Progenitor cell of endocrine pancreas (in vitro differentiated cells): ENCODE data around the gene FHOD3. TPM values are rescaled to one million over a fixed set of nuclear protein-coding genes. Genes with fewer than 3 reads are reported as not detected.

Experiments
- DNase-seq: peaks from one replicate; pipeline ENCODE4 v3.0.0; 2021; ENCODE audit warnings: low spot score; ENCODE audit not compliant: unreplicated experiment
- H3K27ac Mint-ChIP-seq: 2 replicates; pipeline ENCODE4 v1.8.0; 2021; ENCODE audit warnings: mild to moderate bottlenecking, moderate library complexity, mixed read lengths
- H3K27me3 Mint-ChIP-seq: 2 replicates; pipeline ENCODE4 v1.8.0; 2021; ENCODE audit warnings: mixed read lengths
- H3K36me3 Mint-ChIP-seq: 2 replicates; pipeline ENCODE4 v1.8.0; 2022; ENCODE audit warnings: mixed read lengths; ENCODE audit not compliant: insufficient read depth
- H3K4me1 Mint-ChIP-seq: 2 replicates; pipeline ENCODE4 v1.8.0; 2021; ENCODE audit warnings: low read depth, mixed read lengths
- H3K4me3 Mint-ChIP-seq: 2 replicates; pipeline ENCODE4 v1.8.0; 2021; ENCODE audit warnings: low read depth, mild to moderate bottlenecking, moderate library complexity, mixed read lengths
- H3K9me3 Mint-ChIP-seq: 2 replicates; pipeline ENCODE4 v1.8.0; 2021; ENCODE audit warnings: low read depth, mixed read lengths
- total RNA-seq: library from RNA; stranded (reverse); gene quantifications from 2 replicates; pipeline ENCODE4 v1.2.1, GENCODE V29; 2021
- TF ChIP-seq, protein P1 (sequence below): fragments of 200-600 bp; sonication (generic); IDR thresholded peaks from one replicate; pipeline ENCODE4 v1.5.0; 2021; ENCODE audit warnings: antibody characterized with exemption, mild to moderate bottlenecking; ENCODE audit not compliant: unreplicated experiment

The FHOD3 gene
- total RNA-seq, 1 donor from 2014 or later: 1.6 TPM

GRCh38 chr18:36304723-36305122, 7.2 kb downstream of the FHOD3 start:
- TF ChIP-seq, protein P1, sequence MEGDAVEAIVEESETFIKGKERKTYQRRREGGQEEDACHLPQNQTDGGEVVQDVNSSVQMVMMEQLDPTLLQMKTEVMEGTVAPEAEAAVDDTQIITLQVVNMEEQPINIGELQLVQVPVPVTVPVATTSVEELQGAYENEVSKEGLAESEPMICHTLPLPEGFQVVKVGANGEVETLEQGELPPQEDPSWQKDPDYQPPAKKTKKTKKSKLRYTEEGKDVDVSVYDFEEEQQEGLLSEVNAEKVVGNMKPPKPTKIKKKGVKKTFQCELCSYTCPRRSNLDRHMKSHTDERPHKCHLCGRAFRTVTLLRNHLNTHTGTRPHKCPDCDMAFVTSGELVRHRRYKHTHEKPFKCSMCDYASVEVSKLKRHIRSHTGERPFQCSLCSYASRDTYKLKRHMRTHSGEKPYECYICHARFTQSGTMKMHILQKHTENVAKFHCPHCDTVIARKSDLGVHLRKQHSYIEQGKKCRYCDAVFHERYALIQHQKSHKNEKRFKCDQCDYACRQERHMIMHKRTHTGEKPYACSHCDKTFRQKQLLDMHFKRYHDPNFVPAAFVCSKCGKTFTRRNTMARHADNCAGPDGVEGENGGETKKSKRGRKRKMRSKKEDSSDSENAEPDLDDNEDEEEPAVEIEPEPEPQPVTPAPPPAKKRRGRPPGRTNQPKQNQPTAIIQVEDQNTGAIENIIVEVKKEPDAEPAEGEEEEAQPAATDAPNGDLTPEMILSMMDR: no peak
- H3K27ac Mint-ChIP-seq: no peak overlapping the region
- no peaks in the 10 kb centered on the region for H3K36me3 Mint-ChIP-seq

GRCh38 chr18:36305375-36305774, 7.9 kb downstream of the FHOD3 start:
- H3K9me3 Mint-ChIP-seq: no peaks in the 10 kb centered on the region
- peaks cover 35% of the 10 kb centered on the region for H3K27me3 Mint-ChIP-seq
- no peak for DNase-seq
- no peak overlapping the region for H3K4me3 Mint-ChIP-seq
- no peak overlapping the region for H3K27ac Mint-ChIP-seq
- H3K36me3 Mint-ChIP-seq: no peaks in the 10 kb centered on the region
- H3K4me1 Mint-ChIP-seq: no peaks in the 10 kb centered on the region
- TF ChIP-seq, protein P1: no peak

More at GRCh38 chr18:36304723-36305122, 7.2 kb downstream of the FHOD3 start:
- Mint-ChIP-seq H3K4me1 (no peaks in the 10 kb centered on the region), H3K27me3 (peaks cover 40% of the 10 kb centered on the region), H3K9me3 (no peaks in the 10 kb centered on the region), H3K4me3 (no peak overlapping the region)
- no peak for DNase-seq

DNA sequence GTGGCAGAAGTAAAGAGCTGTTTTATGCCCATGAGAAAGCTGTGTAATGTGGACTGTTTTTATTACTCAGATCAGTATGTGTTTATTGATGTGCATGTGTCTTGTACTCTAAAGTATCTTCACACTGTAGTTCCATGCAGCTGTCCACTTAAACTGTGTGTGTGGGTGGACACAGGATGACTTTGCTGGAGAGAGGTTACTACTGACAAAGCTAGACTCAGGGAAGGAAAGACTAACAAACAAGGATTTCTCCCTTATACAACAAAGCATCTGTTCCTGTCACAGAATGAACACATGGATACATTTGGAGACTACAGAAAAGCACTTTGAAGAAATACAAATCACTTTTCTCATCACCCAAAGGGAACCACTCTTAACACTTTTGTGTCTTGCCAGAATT, 10.0 kb downstream of the FHOD3 start:
- DNase-seq: no peak
- H3K4me3 Mint-ChIP-seq: no peak overlapping the region

DNA sequence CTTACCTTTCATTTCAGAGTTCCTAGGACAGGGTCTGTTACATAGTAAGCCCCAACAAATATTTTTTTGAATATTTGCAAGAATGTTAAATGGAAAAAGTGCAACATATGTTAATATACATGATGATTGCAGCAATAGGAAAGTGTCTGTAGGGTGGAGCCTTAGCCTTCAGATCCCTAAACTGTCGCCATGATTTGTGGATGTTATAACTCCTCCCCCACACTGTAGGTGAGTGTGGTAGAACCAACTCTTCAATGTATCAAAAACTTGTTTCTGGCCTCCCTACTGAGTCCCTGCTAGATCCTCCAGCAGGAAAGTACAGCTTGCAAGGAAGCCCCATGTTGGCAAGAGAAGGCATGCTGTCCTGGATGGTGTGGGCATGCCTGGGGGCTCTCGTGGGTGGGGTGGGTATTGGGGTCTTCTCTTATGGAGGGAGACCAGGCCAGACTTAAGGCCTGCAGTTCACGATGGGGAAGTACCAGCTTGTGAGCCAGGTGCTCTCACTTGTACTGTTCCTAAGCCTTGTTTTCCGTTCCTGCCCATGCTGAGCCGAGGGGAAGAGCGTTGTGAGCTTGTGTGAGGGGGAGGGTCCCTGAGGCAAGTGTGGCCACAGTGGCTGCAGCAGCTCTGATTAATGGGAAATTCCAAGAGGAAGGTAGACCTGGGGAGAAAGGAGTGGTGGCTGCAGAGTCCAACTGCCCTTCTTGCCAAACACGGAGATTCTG, 11.4 kb downstream of the FHOD3 start:
- no peak overlapping the region for H3K4me3 Mint-ChIP-seq
- no peak overlapping the region for H3K27ac Mint-ChIP-seq
- H3K9me3 Mint-ChIP-seq: no peaks in the 10 kb centered on the region
- TF ChIP-seq, protein P1: no peak
- no peak for DNase-seq
- H3K27me3 Mint-ChIP-seq: peaks cover 10% of the 10 kb centered on the region
- H3K4me1 Mint-ChIP-seq: no peaks in the 10 kb centered on the region
- no peaks in the 10 kb centered on the region for H3K36me3 Mint-ChIP-seq

More for the DNA sequence above, 10.0 kb downstream of the FHOD3 start:
- Mint-ChIP-seq H3K27me3 (peaks cover 22% of the 10 kb centered on the region), H3K9me3 (no peaks in the 10 kb centered on the region), H3K4me1 (no peaks in the 10 kb centered on the region), H3K36me3 (no peaks in the 10 kb centered on the region), H3K27ac (no peak overlapping the region)
- TF ChIP-seq, protein P1: no peak

- no peaks in the 10 kb centered on the region for H3K4me1 Mint-ChIP-seq
- H3K27me3 Mint-ChIP-seq: peaks cover 7% of the 10 kb centered on the region
- H3K36me3 Mint-ChIP-seq: no peaks in the 10 kb centered on the region
- H3K9me3 Mint-ChIP-seq: no peaks in the 10 kb centered on the region
- no peak overlapping the region for H3K27ac Mint-ChIP-seq
- no peak for DNase-seq
- TF ChIP-seq, protein P1: no peak
- no peak overlapping the region for H3K4me3 Mint-ChIP-seq
Measured at GRCh38 chr18:36309436-36310391, 12.2 kb downstream of the FHOD3 start.
